Measurements from ENCODE around the gene CHRNA5.
"Not testable (repeated sequence)": the region's sequence is repeated elsewhere in the genome, so short reads cannot be mapped to it uniquely, and the experiment has no call there.

Gene CHRNA5

DNA sequence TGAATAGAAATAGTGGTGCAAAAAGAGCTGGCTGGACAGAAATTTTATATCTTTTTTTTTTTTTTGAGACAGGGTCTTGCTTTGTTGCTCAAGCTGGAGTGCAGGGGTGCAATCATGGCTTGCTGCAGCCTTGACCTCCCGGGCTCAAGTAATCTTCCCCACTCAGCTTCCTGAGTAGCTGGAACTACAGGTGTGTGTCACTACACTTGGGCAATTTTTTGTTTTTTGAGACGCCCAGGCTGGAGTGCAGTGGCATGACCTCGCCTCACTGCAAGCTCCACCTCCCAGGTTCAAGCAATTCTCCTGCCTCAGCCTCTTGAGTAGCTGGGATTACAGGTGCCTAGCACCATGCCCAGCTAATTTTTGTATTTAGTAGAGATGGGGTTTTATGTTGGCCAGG is 33.0 kb downstream of the CHRNA5 start:
- TF ChIP-seq, protein P1, sequence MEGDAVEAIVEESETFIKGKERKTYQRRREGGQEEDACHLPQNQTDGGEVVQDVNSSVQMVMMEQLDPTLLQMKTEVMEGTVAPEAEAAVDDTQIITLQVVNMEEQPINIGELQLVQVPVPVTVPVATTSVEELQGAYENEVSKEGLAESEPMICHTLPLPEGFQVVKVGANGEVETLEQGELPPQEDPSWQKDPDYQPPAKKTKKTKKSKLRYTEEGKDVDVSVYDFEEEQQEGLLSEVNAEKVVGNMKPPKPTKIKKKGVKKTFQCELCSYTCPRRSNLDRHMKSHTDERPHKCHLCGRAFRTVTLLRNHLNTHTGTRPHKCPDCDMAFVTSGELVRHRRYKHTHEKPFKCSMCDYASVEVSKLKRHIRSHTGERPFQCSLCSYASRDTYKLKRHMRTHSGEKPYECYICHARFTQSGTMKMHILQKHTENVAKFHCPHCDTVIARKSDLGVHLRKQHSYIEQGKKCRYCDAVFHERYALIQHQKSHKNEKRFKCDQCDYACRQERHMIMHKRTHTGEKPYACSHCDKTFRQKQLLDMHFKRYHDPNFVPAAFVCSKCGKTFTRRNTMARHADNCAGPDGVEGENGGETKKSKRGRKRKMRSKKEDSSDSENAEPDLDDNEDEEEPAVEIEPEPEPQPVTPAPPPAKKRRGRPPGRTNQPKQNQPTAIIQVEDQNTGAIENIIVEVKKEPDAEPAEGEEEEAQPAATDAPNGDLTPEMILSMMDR (conservative IDR thresholded peaks at IDR 0.05; ENCODE audit: low read depth, low read length): no peak
- no peak for DNase-seq (ENCODE audit: low read depth)
- H3K4me3 ChIP-seq (ENCODE audit: low read length): no peak overlapping the region

DNA sequence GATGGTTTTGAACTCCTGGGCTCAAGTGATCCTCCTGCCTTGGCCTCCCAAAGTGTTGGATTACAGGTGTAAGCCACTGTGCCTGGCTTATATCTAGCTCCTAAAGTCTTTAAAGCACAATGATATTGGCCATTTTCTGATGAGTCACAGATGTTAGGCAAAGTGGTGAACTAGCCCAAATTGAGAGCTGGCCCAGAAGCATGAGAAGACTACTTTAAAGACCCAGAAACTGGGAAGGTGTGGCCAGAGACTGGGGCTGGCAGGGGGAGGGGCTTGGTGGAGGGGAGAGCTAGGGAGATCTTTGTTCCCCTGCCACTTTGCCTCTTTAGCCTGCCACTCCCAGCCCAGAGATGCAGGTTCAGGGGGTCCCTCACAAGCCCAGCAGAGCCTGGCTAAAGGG is 33.9 kb downstream of the CHRNA5 start:
- no peak overlapping the region for H3K4me3 ChIP-seq (ENCODE audit: low read length)
- no peak for DNase-seq (ENCODE audit: low read depth)
- TF ChIP-seq, protein P1 (conservative IDR thresholded peaks at IDR 0.05; ENCODE audit: low read depth, low read length): no peak

DNA sequence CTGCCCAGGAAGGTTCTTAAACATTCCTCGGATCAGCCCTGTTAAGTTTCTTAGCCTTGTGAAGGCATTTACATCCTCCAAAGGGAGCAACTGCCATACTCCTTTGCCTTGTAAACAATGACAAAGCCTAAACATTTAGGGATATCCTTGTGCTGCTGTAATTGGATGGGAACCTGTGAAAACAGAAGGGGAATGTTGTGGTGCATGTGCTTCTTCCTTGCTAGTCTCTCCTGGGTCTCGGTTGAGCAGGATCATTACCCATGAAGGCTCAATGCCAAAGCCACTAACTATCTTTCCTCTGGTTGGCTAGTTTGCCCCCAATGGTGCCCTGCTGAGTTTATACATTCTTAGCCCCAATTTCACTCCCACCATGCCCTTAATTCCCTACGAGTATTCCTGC is 38.1 kb downstream of the CHRNA5 start:
- TF ChIP-seq, protein P1 (conservative IDR thresholded peaks at IDR 0.05; ENCODE audit: low read depth, low read length): no peak
- H3K4me3 ChIP-seq (ENCODE audit: low read length): no peak overlapping the region
- no peak for DNase-seq (ENCODE audit: low read depth)

DNA sequence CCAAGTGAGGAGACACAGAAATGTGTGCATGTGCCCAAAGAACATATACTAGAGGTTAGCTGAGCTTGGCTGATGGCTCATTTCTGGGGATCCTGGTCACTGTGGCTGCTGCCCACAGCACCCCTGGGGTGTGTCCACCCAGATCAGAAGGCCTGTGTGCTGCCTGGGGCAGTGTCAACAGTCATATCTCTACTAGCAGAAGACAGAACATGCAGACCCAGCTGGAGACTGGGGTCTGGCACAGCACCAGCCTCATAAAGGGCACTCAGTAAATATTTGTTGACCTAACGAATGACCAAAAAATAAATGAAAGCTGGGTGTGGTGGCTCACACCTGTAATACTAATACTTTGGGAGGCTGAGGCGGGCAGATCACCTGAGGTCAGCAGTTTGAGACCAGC is 39.1 kb downstream of the CHRNA5 start:
- TF ChIP-seq, protein P1 (conservative IDR thresholded peaks at IDR 0.05; ENCODE audit: low read depth, low read length): no peak
- no peak overlapping the region for H3K4me3 ChIP-seq (ENCODE audit: low read length)
- DNase-seq (ENCODE audit: low read depth): no peak

DNA sequence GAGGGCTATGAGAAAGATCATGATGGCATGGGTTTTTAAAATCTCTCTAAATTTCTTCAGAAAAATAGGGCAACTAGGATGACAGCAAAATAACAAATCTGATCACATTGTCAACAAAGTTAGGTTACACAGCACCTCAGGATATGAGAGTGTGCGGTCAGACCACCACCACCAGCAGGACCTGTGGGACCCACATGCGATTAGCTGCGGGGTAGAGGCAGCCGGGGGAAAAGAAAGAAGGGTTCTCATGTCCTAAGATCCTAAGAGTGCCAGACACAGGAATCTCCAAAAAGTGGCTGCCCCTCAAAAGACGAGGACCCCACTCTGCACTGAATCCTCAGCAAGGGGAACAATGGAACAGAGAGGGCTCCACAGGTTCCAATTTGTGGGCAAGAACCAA is 39.9 kb downstream of the CHRNA5 start:
- TF ChIP-seq, protein P1 (conservative IDR thresholded peaks at IDR 0.05; ENCODE audit: low read depth, low read length): no peak
- no peak overlapping the region for H3K4me3 ChIP-seq (ENCODE audit: low read length)
- no peak for DNase-seq (ENCODE audit: low read depth)

DNA sequence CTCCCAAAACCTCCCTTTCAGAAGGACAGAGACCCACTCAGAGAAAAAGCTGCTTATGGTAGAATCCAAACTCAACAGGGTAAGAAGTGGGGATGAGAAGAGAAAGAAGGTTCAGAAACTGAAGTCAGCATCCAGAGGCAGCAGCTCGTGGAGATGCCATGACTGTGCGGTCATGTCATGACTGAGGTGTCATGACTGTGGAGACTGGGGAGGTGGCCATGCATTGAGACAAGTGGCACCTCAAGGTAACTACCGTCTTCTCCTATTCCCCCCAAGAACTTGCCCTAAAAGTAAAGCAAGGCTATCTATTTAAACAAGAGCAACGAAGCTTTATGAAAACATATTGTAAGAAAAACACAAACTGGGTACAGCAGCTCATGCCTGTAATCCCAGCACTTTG is 40.4 kb downstream of the CHRNA5 start:
- TF ChIP-seq, protein P1 (conservative IDR thresholded peaks at IDR 0.05; ENCODE audit: low read depth, low read length): no peak
- no peak for DNase-seq (ENCODE audit: low read depth)
- no peak overlapping the region for H3K4me3 ChIP-seq (ENCODE audit: low read length)

DNA sequence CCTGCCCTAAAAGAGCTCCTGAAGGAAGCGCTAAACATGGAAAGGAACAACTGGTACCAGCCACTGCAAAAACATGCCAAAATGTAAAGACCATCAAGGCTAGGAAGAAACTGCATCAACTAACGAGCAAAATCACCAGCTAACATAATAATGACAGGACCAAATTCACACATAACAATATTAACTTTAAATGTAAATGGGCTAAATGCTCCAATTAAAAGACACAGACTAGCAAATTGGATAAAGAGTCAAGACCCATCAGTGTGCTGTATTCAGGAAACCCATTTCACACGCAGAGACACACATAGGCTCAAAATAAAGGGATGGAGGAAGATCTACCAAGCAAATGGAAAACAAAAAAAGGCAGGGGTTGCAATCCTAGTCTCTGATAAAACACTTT is 44.2 kb downstream of the CHRNA5 start:
- not testable (repeated sequence) for DNase-seq (ENCODE audit: low read depth); H3K4me3 ChIP-seq (ENCODE audit: low read length)

DNA sequence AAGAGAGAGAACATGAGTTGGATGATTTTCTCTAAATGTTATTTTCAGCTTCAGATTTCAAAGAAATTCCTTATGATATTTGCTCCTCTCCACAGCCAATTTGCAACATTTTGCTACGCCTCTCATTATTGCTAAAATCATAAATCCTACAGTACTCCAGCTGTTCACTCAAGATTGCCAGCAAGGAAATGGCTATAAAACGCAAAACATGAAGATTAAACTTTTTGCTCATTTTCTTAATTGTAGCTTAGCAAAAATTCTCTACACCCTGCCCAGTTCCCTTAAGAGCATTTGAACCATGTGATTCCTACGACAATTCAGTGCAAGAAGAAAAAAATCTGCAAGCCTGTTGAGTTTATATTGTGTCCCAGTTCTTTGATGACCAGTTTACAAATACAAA is 48.7 kb downstream of the CHRNA5 start:
- DNase-seq (ENCODE audit: low read depth): no peak
- TF ChIP-seq, protein P1 (conservative IDR thresholded peaks at IDR 0.05; ENCODE audit: low read depth, low read length): no peak
- H3K4me3 ChIP-seq (ENCODE audit: low read length): no peak overlapping the region
